AG04450 (cell line): ENCODE measurements around the gene GRB7. TPM values are rescaled to one million over a fixed set of nuclear protein-coding genes. Genes with fewer than 3 reads are reported as not detected.

Experiments
- CTCF ChIA-PET: fragments of 300-600, 350-600 bp; formaldehyde crosslinking; extraction: SDS; loops from one replicate; lab custom pipeline; 2022; ENCODE audit warnings: antibody characterized with exemption, inconsistent platforms; lab: Charles Lee
- POLR2A ChIA-PET: fragments of 350-600 bp; formaldehyde crosslinking; extraction: SDS; loops from one replicate; lab custom pipeline; 2021; ENCODE audit warnings: antibody characterized with exemption, inconsistent platforms; lab: Yijun Ruan, JAX
- DNase-seq: peaks from one replicate; pipeline ENCODE4 v3.0.0-alpha.2; 2011; ENCODE audit warnings: low read depth, low spot score
- H3K27ac ChIP-seq: one replicate; pipeline ENCODE4 v1.5.1; 2012; ENCODE audit warnings: low read depth, low read length, control low read depth
- H3K27me3 ChIP-seq: one replicate; pipeline ENCODE4 v1.6.0; 2012; ENCODE audit warnings: low read length; ENCODE audit not compliant: control insufficient read depth, insufficient read depth
- H3K4me3 ChIP-seq: 2 replicates; pipeline ENCODE4 v1.5.1; 2011; ENCODE audit warnings: mild to moderate bottlenecking, low read depth, low read length, control low read depth
- H3K9me3 ChIP-seq: 2 replicates; pipeline ENCODE4 v1.5.1; 2012; ENCODE audit warnings: low read length; ENCODE audit not compliant: control insufficient read depth, insufficient read depth
- polyA minus RNA-seq: library from RNA; depleted of rRNA, polyadenylated mRNA; stranded (reverse); fragments of >200 nt; gene quantifications from 2 replicates; pipeline ENCODE4 v1.2.3, GENCODE V29; 2011; rRNA and poly(A)+ RNA removed
- polyA plus RNA-seq: library from polyadenylated mRNA; depleted of rRNA; stranded (reverse); fragments of >200 nt; gene quantifications from 2 replicates; pipeline ENCODE4 v1.2.3, GENCODE V29; 2011; rRNA removed
- TF ChIP-seq, protein P1 (sequence below): IDR thresholded peaks from 2 replicates; pipeline ENCODE4 v1.5.1; 2011; ENCODE audit warnings: low read depth, low read length, control low read depth, inconsistent platforms

Gene GRB7
- 0.05 and 0.14 TPM in 2 replicates for polyA plus RNA-seq
- 0.14 TPM in 1 of 2 replicates, not detected in the other for polyA minus RNA-seq

DNA sequence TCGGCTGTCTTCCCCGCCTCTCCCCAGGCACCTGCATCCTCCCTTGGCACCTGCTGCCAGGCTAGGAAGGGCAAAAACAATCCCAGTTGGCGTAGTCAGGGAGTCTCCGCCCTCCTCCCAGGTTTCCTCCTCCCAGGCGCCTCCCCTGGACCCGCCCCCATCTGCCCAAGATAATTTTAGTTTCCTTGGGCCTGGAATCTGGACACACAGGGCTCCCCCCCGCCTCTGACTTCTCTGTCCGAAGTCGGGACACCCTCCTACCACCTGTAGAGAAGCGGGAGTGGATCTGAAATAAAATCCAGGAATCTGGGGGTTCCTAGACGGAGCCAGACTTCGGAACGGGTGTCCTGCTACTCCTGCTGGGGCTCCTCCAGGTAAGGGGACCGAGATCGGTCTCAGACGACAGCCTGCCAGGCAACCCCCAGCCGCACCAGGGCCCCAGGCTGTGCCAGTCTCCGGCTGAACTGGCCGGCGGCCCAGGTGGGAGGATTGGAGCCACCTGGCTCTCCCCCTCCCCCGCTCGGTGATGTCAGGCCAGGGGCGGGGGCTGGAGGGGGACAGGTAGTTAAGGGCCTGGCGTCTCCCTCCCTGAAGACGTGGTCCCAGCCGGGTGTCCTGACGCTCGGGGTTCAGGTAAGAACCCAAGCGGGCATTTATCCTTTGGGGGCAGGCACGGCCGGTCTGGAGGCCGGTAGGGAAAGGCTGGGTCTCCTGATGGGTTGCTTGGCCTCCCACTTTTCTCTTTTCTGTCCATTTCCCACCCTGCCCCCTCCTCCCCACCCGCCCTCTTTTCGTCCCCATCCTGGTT lies at the start of gene GRB7:
Gene GRB7 (plus strand): TSS at position 179 of the 808 bp plus-strand sequence. CDS start 4,364 bp downstream, outside the sequence.
- no peaks in the 10 kb centered on the region; the same call in 1 of the 2 replicates for H3K9me3 ChIP-seq
- no peak within 1 kb of the TSS for H3K27ac ChIP-seq
- CTCF ChIA-PET, result no interaction called here
- no peak within 1 kb of the TSS for H3K4me3 ChIP-seq
- POLR2A ChIA-PET, result no interaction called here
- TF ChIP-seq, protein P1, sequence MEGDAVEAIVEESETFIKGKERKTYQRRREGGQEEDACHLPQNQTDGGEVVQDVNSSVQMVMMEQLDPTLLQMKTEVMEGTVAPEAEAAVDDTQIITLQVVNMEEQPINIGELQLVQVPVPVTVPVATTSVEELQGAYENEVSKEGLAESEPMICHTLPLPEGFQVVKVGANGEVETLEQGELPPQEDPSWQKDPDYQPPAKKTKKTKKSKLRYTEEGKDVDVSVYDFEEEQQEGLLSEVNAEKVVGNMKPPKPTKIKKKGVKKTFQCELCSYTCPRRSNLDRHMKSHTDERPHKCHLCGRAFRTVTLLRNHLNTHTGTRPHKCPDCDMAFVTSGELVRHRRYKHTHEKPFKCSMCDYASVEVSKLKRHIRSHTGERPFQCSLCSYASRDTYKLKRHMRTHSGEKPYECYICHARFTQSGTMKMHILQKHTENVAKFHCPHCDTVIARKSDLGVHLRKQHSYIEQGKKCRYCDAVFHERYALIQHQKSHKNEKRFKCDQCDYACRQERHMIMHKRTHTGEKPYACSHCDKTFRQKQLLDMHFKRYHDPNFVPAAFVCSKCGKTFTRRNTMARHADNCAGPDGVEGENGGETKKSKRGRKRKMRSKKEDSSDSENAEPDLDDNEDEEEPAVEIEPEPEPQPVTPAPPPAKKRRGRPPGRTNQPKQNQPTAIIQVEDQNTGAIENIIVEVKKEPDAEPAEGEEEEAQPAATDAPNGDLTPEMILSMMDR, result no peak
- no peak for DNase-seq
- peaks cover 29% of the 10 kb centered on the region for H3K27me3 ChIP-seq

DNA sequence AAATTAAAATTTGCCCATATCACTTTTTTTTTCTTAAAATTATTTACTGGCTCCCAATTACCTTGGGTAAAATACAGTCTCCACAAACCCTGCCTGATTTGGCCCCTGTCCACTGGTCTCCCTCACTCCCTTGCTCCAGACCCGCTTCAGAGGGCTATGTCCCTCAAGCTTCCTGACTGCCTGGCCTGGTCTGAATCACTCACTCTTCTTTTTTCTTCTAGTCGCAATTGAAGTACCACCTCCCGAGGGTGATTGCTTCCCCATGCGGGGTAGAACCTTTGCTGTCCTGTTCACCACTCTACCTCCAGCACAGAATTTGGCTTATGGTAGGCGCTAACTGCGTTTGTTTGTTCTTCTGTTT lies 49.3 kb upstream of the GRB7 start:
- H3K4me3 ChIP-seq, result peak overlapping the region; percentile 83
- no peaks in the 10 kb centered on the region for H3K27me3 ChIP-seq
- TF ChIP-seq, protein P1, result no peak
- POLR2A ChIA-PET, result interaction anchor here (1.3 kb wide), 1 partner anchor 11 kb away, joined by 18 read pairs; the partner anchor contains the start of gene ERBB2
- peak overlapping the region; percentile 85 for H3K27ac ChIP-seq
- CTCF ChIA-PET, result interaction anchor here (0.9 to 2.1 kb wide), 6 partner anchors 17 to 67 kb away, joined by 4 to 8 read pairs (median 4); no protein-coding TSS in a partner anchor
- no peaks in the 10 kb centered on the region for H3K9me3 ChIP-seq
- no peak for DNase-seq

DNA sequence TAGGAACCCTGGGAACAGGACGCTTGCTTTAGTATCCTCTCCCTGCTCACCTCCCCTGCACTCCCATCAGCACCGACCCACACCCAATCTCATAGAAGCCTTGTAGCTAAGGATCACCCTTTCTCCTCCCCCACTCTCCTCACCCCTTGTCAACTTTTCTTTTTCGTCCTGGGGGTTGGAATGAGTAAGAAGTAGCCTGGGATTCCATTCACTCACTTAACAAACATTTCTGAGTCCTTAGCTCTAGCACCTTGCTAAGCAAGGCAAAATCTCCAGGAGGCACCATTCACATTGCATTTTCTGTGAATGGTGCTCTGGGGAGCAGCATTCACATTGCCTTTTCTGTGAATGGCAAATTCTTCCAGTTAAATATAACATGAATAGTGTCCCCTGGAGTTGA lies 48.8 kb upstream of the GRB7 start:
- POLR2A ChIA-PET, result interaction anchor here (0.7 kb wide), 1 partner anchor 11 kb away, joined by 3 read pairs; the partner anchor contains the start of gene ERBB2
- CTCF ChIA-PET, result interaction anchor here (1.3 to 2.1 kb wide), 4 partner anchors 41 to 67 kb away, joined by 4 to 8 read pairs (median 6); no protein-coding TSS in a partner anchor

DNA sequence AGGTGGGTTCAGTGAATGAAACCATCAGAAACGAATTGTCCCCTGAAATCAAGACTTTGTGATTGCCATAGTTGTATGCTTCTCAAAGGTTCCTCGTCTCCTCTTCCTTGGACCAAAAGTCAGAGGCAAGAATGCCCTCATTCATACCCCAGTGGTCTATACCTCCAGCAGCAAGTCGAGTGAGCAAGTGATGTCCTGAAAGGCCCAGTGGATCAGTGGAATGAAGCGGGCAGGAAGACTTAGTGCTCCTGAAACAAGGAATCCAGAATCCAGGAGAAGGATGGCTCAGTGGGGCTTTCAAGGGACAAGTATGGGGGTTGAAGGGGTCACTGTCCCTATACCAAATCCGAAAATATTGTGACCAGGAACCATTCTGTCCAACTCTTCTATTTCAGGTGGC lies 43.1 kb upstream of the GRB7 start:
- POLR2A ChIA-PET, result interaction anchor here (0.5 kb wide), 1 partner anchor 35 kb away, joined by 3 read pairs; no protein-coding TSS in a partner anchor
- Histone ChIP-seq H3K27ac (no peak overlapping the region), H3K9me3 (no peaks in the 10 kb centered on the region), H3K27me3 (no peaks in the 10 kb centered on the region), H3K4me3 (no peak overlapping the region)
- CTCF ChIA-PET, result interaction anchor here (4.3 kb wide), 1 partner anchor 73 kb away, joined by 15 read pairs; no protein-coding TSS in a partner anchor
- DNase-seq, result no peak
- TF ChIP-seq, protein P1, result no peak

More for the DNA sequence above, 48.8 kb upstream of the GRB7 start:
- no peaks in the 10 kb centered on the region for H3K9me3 ChIP-seq
- H3K4me3 ChIP-seq, result peak overlapping the region; percentile 83
- no peak overlapping the region for H3K27ac ChIP-seq
- TF ChIP-seq, protein P1, result no peak
- no peak for DNase-seq
- no peaks in the 10 kb centered on the region for H3K27me3 ChIP-seq
